HG02943 (cell line): ENCODE results near the gene NME7.
"Not testable (repeated sequence)": the region's sequence is repeated elsewhere in the genome, so short reads cannot be mapped to it uniquely, and the experiment has no call there.

Experiments
- ATAC-seq: cut with Tn5 transposase; IDR thresholded peaks from one replicate; pipeline ENCODE4 v1.9.1; 2021; ENCODE audit warnings: mild to moderate bottlenecking, low read depth, moderate library complexity; ENCODE audit not compliant: unreplicated experiment

Gene NME7

DNA sequence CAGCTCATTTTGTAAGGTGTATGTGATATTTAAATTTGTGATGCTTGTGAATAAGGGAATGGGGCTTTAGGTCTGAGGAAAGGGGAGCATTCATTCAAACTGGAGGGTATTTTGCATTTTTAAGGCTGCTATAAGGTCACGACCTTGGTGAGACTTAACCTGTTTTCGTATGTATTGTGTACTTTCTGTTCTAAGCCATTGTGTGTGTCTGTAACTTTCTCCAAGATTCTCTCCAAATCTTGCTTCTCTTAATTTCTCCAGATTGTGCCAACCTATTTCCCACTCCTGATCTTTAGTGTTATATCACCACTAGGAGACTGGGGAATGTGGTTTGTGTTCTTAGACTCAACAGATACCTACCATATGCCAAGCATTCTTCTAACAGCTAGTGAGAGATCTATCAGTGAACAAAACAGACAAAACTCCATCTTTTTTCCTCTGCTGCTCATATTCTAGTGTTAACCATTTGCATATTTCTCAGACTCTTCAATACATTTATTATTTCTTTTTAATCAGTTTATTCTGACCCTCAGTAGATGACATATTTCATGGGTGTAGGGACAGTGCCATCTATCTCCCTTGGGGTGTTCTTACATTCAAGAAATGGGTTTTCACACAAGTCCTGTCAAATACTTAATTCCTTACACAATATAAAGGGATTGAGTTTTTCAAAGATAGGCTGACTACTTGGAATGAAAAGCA lies 233.6 kb downstream of the NME7 start:
- ATAC-seq = no peak

DNA sequence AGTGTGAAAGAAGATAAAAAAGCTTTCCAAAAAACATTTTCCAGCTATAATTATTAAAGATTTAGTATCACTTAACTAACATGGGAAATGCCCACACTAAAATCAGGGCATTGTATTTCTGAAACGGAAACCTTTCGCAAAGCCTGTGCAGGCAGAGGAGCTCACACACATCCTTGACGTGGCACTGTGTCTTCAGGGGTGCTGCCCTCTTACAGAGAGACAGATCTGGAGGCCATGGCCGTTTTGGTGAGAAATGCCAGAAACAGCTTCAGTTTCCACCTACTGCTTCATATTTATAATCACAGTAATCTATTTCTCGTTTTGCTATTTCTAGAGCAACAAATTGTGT lies 234.4 kb downstream of the NME7 start:
- ATAC-seq = no peak

DNA sequence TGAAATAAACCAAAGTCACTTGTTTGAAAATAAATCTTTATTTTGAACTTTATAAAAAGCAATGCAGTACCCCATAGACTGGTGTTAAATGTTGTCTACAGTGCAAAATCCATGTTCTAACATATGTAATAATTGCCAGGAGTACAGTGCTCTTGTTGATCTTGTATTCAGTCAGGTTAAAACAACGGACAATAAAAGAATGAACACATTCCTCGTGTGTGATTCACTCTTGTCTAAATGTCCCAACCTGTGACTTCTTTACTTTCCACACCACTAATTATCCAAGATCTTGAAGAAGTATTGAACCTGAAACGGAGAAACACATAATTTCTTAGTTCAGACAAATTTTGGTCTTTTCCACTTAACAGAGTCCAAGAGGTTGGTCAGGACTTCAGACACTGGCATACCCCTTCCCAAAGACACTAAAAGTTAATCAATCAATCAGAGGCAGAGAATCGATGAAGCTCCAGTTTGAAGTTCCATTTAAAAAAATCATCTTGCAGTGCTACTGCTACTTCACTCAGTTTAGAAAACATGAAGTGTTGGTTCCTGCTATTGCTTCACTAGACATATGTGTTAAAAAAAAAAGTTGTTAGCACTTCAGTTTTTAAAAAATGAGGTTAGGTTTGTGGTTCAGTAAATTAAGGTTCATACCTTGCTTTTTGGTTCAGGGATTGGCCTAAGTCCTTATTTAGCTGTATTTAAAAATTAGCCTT lies 234.9 kb downstream of the NME7 start:
- ATAC-seq = no peak

DNA sequence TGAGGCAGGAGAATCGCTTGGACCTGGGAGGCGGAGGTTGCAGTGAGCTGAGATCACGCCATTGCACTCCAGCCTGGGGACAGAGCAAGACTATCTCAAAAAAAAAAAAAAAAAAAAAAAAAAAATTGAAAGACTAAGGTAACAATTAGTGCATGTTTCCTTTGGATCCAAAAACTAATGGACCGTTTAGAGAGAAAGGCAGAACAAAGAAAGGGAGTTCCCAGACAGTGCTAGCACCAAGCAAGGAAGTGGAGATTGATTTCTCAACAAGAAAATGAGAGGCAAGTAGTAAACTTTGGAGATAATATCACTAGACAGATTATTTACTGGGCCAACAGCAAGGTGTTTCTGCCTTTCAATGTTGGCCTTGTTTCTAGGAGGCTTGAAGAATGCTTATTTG lies 236.9 kb downstream of the NME7 start:
- no peak for ATAC-seq

DNA sequence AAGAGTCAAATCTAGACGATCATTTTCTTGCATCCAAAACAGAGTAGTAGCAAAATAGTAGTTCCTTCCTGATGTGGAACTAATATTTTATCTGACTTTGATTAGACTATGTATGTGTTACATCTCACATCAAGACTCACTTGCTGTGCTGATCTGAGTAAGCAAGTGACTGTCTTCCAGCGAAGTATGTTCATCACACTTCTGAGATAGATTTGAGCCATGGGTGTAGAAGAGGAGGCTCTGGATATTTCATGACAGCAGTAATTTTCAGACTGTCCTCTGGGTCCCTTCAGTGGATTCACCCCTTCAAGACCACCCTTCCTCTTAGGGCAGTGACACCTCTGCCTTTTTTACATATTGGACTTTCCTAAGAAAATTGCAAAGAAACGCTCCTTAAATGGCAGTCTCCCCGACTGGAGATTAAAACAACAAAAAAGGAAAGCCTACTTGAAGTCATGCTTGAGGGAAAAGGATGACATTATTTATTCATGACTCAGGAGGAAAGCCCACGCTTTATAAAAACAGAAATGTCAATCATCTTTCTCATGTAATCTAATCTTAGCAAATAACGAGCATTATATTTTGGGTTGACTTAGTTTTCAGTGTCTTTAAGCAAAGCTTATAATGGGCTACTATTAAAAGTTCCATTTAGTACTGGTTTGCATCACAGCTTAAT lies 238.3 kb downstream of the NME7 start:
- no peak for ATAC-seq

DNA sequence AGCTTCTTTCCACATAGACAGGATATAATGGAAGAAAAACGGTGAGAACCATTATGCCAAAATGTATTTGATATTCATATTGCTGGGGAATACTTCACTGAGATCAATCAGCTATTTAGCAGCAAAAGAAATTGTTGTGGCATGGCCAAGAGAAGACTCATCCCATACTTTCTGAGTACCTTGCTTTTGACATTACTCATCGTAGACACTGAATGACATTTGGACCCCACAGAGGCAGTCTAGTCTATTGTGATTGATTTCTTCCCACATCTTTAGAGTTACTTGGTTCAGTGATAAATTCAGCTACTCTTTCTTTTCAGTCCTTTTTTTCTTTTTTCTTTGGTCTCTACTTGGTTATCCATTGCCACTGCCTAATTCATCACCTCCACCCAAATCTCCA lies 239.0 kb downstream of the NME7 start:
- ATAC-seq = no peak

DNA sequence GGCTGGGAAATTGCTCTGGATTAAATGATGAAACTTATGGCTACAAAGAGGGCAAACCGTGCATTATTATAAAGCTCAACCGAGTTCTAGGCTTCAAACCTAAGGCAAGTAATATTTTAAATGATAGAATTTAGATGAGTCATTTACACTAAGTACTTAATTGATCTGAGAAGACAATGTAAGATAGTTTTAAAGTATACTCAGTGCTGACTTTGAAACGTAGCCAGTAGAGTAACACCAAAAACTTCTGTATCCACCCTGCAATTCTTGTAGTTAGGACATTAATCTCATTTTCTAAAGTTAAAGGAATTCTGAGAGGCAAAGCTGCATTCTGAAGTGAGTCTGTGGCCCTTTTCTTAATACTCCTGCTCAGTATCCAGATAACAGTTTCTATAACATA lies 240.3 kb downstream of the NME7 start:
- ATAC-seq = no peak

DNA sequence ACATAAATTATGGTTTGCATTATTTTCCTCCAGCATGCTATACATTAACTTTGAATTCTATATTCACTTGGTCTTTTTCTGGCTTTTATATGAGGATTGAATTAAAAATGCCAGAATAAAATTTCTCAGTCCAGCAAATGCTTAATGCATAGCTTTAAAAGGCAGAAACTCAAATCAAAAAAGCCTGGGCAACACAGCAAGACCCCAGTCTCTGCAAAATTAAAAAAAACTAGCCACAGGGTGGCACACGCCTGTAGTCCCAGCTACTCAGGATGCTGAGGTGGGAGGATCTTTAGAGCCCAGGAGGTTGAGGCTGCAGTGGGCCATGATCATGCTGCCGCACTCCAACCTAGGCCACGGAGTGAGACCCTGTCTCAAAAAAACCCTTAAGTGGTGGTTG lies 241.3 kb downstream of the NME7 start:
- no peak for ATAC-seq

DNA sequence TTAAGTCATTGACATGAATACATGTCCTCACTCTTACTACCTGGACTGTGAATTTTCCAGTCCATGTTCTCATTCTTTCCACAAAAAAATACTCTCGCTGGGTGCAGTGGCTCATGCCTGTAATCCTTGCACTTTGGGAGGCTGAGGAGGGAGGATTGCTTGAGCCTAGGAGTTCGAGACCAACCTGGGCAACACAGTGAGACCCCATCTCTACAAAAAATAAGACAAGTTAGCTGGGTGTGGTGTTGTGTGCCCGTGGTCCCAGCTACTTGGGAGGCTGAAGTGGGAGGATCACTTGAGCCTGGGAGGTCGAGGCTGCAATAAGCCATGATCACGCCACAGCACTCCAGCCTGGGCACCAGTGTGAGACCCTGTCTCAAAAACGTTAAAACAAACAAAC lies 242.0 kb downstream of the NME7 start:
- ATAC-seq = not testable (repeated sequence)

DNA sequence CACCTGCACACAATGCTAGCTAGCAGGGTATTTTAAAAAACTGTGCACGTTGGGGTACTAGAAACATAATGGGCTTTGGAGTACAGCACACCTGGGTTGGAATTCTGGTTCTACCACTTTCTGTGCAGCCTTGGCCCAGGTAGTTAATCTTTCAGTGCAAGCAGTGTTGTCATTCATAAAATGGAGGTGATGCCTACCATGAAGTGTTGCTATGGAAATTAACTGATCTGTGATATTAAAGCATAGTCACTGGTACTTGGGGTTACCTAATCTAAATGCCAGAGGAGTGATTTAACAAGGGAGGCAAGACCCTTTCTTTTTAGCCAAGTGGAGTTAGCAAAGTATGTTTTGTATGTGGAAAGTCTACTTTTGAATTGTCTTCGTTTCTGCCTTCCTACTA lies 243.1 kb downstream of the NME7 start:
- ATAC-seq = no peak

DNA sequence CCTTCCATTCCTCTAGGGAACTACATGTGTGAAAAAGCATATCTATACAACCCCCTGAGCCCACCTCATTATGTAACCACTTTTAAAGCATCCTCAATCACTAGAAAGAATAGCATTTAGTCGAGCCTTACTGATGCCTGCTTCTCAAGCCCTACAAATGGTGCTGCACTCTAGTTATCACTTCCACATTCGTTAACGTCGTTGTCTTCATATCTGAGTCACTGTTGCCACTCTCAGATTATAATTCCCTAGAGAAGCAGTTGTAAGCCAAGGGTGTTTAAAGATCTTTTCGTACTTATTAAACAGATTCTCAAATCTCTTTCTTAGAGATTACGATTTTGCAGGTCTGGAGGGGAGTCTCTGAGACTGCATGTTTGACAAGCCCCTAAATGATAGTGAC lies 244.6 kb downstream of the NME7 start:
- no peak for ATAC-seq

DNA sequence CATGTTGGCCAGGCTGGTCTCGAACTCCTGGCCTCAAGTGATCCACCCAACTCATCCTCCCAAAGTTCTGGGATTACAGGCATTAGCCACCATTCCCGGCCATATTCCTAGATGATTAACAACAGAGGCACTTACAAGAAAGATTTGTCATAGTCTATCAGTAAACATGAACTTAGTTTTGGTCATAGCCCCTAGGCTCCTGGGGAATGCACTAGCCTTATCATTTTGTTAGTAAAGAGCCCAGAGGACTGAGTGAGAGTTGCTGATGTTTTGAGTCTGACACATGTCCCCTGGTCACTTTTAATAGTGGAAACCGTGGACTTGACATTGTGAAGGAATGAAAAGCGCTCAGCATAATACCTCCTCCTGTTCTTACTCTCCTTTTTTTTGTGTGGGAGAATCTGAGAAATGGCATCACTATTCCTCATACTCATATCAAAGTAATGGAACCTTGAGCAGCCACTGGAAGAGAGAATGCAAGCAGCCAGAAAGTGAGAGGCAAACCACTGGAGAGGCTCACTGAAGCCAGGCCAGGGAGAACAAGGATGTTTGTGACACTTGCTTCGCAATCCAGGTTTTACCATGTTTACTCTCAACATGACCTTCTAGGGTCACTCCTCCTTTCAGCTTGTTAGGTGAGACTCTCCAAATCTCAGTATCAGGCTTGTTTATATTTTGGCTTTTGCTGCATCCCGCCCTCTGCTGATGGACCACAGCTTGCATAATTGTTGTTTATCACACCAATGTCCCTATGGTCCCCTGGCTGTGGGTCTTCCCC lies 246.3 kb downstream of the NME7 start:
- no peak for ATAC-seq

DNA sequence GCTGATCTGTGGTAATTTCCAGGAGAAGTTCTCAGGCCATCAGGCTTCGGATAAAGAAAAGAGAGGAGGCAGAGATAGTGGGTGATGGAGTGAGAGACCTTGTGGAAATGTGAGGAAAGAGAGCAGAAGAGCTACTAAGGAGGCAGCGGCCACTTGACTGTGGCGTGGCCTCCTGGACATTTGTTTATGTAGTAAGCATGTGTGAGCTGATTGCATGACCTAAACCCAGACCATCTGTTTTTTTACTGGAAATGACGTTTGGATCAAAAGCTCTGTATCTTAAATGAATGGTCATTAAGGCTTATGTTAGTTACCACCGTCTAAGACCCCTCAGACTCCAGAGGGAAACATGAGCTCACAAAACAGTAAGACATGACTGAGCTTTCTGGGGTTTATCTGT lies 247.5 kb downstream of the NME7 start:
- ATAC-seq = no peak

DNA sequence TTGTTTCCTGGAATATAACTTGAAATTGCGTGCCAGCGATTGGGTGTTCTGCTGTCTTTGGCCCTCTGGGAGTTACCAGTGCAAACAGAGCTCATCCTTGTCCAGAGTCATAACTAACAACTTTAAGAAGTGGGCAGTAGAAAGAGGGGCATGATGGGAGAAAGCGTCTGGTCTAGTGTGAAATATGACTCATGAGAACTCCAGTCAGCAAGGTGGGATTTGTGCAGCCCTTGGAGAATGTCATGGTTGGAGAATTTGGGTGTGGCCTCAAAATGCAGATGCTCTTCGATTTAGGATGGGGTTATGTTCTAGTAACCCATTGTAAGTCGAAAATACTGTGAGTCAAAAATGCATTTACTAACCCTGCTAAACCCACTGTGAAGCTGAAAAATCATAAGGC lies 248.2 kb downstream of the NME7 start:
- no peak for ATAC-seq

DNA sequence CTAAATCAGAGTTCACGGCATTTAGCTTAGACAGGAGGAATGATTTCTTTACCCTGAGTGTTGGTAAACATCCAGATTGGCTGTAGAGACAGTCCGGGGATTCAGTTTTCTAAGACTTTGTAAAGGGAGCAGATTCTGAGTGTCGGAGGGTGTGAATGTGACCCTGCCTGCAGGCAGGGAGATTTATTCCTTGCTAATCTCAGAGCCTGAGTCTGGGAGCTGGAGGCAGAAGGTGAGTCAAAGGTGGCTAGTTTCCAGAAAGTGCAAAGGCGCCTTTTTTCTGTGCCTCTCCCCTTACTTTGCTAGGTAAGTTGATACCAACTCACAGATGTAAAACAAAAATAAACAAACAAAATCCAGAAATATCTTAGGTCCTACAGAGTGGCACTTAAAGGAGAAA lies 249.4 kb downstream of the NME7 start:
- no peak for ATAC-seq

DNA sequence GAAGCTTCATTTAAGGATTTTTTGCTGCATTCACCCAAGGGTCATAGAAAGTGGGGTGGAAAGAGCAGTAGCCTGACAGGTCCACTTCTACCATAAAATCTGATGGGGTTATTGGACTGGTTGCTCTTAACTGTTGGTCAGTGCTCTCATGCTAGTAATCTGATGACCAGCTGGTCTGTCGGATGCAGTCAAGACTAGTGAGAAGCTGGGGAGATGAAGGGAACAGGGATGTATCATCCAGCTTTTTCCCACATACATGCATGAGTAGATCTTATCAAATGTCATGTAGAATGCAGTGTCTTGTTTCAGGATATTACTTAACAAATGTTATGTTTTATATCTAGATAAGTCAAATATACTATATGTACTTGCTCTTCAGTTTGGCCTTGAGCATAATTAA lies 250.0 kb downstream of the NME7 start:
- no peak for ATAC-seq

DNA sequence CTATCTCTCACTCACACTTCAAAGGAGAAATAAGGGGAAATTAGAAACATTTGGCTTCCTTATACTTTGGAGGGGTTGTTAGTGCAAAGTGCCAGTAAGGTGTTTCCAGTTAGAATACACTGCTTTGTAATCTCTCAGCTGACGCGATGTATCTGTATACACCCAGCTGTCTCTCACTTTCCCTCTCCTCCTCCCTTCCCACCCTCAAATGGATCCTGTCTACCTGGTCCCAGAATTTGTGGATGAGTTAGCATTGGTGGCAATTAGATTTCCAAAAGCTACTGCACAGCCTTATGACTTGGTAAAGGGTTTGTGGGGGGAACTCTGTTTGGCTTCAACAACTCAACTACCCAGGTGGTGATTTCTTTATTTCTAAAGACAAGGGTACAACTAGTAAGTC lies 250.6 kb downstream of the NME7 start:
- ATAC-seq = no peak

DNA sequence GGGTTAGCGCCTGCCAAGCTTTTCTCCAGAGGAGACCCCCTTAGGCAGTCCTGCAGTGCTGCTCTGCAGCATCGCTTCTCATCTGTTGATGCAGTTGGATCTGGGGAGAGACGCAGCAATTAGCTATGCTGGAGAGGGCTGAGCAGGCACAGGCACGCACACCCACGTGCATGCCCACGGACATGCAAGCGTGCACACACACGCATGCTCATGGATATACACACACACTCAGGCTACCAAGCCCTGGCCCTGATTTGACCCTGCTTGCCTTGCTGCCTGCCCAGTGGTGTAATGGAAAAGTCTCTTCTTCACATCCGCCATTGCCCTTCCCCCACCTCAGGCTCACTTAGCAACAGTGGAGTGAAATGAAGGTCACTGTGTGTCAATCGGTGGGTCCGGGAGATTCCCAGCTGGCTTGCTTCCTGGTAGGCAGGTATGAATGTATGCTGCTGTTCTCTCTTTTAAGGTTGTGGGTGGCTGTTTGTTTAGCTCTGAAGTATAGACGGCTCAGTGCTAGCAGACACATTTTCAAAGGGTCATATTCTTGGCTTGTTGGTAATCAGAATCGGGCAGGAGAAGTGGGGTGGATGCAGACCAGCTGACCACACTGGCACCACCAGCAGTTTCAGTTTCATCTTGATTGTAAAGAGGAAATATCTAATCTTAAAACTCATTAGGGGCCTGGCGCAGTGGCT lies 251.6 kb downstream of the NME7 start:
- peak; percentile 62 for ATAC-seq

DNA sequence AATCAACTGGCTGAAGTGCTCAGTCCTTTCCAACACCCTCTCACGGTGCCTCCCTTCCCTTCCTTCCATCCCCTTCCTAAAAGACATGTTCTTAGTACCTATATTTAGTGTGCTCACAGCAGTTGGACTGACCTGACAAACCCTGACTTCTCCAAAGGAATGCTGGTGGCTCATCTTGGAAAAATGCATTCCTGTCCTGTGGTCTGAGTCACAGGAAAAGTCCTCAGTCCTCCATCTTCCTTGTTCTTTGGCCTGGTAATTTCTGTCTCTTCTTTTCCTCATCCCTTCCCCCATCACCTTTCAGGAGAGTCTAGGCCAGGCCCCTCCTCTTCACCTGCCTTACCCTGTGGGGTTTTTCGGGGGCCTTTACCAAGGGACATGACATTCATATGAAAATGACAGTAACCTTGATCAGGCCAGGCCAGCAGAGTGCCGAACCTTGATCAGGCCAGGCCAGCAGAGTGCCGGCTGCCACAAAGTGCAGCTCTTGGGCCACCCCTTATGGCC lies 253.9 kb downstream of the NME7 start:
- no peak for ATAC-seq

DNA sequence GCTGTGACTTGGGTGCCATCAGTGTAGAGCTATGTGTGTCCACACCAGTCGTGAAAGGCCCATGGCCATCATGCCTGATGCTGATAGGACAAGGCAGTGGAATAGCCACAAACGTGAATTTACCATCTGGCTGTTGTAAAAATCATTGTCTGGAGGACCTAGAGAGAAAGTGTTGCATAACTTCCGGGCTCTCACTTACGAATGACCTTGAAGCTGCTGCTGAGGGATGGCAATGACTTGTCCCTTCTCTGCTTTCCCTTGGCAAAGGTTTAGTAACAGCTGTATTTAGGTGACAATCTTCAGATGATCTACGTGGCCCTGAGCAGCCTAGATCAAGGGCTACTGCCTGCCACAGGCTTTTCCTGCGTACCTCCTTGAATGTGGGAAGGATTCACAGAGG lies 255.4 kb downstream of the NME7 start:
- no peak for ATAC-seq
